ENCODE measurements around the gene ALLC. TPM values are rescaled to one million over a fixed set of nuclear protein-coding genes. Genes with fewer than 3 reads are reported as not detected.
A peak's percentile ranks its signal among the peaks of the same experiment; 100 is the strongest.
"Not testable (repeated sequence)": the region's sequence is repeated elsewhere in the genome, so short reads cannot be mapped to it uniquely, and the experiment has no call there.

Gene ALLC
- total and polyA plus RNA-seq, 4 donors, result 0.09 to 1.4 (median 0.74) TPM

DNA sequence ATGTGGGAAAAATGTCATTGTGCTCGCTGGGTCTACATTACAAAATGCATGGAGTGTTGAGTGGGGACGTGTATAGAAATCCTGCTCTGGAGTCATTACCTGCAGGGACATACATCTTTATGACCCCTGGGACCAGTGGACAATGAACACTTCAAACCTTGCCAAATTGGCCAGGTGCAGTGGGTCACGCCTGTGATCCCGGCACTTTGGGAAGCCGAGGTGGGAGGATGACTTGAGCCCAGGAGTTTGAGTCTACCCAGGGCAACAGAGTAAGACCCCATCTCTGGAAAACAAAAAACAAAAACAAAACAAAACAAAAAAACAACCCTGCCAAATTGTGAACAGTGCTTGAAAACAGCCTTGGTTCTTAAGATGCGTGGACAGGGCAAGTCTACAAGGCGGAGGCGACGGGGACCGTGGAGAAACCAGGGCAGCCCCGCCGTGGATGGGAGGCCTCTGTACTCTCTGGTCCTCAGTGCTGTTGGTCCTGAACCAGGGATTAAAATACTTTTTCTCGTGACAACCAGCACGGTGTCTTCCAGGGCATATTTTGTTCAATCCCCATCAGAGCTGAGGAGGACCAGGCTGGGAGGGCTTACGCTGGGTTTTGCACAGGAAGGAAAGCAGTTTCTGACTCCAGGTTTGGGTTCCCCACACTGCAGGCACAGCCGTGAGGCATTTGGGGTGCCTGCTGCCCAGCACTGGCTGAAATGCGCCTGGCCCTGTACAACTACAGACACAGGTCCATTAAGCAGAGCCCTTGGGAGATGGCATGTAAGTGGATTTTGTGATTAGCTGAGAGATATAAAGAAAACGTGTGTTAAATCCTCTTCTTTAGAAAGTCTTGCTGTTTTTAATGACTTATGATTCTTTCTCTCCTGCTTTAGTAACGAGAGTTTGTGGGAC is 49.4 kb upstream of the ALLC start:
- no peak for DNase-seq (ENCODE audit: low spot score)
- TF ChIP-seq SP1 (IDR thresholded peaks at IDR 0.05), result no peak
- TF ChIP-seq RXRA (IDR thresholded peaks at IDR 0.05), result peak in 1 of 2 donors; percentile 11
- TF ChIP-seq EGR1 (IDR thresholded peaks at IDR 0.05; ENCODE audit: low read depth in 2 of 2), result no peak
- Histone ChIP-seq H3K9me3 (ENCODE audit: control insufficient read depth in 4 of 4, low read length in 3 of 4) (peaks cover 0 to 2% (median 0%) of the 10 kb centered on the region in 4 donors), H3K9ac (ENCODE audit: low read depth in 1 of 2, low read length in 2 of 2) (no peak overlapping the region), H3K4me1 (ENCODE audit: control insufficient read depth in 4 of 4, insufficient read depth in 4 of 4, low read length in 3 of 4) (peaks cover 3 to 28% (median 18%) of the 10 kb centered on the region in 4 donors), H3K4me3 (ENCODE audit: low read depth in 1 of 3, low read length in 3 of 3) (no peak overlapping the region), H3K27ac (ENCODE audit: low read depth in 1 of 2, low read length in 2 of 2) (peak overlapping the region in 1 of 2 donors; percentile 41), H3K27me3 (ENCODE audit: control insufficient read depth in 4 of 4, insufficient read depth in 4 of 4, low read length in 3 of 4) (no peaks in the 10 kb centered on the region), H3K36me3 (ENCODE audit: control insufficient read depth in 4 of 4, insufficient read depth in 3 of 4, low read depth in 1 of 4, low read length in 3 of 4) (peaks cover 0 to 4% (median under 1%) of the 10 kb centered on the region in 4 donors)
- 77% methylated on average over 19 of the region's 19 CpGs for WGBS

DNA sequence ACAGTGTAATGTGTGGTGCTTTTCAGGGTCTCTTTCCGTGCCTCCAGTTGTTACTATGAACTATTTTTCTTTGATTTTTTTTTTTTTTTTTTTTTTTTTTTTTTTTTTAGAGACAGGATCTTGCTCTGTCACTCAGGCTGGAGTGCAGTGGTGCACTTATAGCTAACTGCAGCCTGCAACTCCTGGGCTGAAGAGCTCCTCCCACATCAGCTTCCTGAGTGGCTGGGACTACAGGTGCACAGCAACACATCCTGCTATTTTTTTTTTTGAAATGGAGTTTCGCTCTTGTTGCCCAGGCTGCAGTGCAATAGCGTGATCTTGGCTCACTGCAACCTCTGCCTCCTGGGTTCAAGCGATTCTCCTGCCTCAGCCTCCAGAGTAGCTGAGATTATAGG is 48.7 kb upstream of the ALLC start:
- not testable (repeated sequence) for H3K27ac ChIP-seq (ENCODE audit: low read depth in 1 of 2, low read length in 2 of 2); H3K4me3 ChIP-seq (ENCODE audit: low read depth in 1 of 3, low read length in 3 of 3); H3K9ac ChIP-seq (ENCODE audit: low read depth in 1 of 2, low read length in 2 of 2); H3K36me3 ChIP-seq (ENCODE audit: control insufficient read depth in 4 of 4, insufficient read depth in 3 of 4, low read depth in 1 of 4, low read length in 3 of 4); H3K27me3 ChIP-seq (ENCODE audit: control insufficient read depth in 4 of 4, insufficient read depth in 4 of 4, low read length in 3 of 4); H3K9me3 ChIP-seq (ENCODE audit: control insufficient read depth in 4 of 4, low read length in 3 of 4); DNase-seq (ENCODE audit: low spot score)
- 64% methylated on average over 4 of the region's 4 CpGs for WGBS
- H3K4me1 ChIP-seq (ENCODE audit: control insufficient read depth in 4 of 4, insufficient read depth in 4 of 4, low read length in 3 of 4), result peaks cover 1 to 23% (median 15%) of the 10 kb centered on the region in 4 donors

DNA sequence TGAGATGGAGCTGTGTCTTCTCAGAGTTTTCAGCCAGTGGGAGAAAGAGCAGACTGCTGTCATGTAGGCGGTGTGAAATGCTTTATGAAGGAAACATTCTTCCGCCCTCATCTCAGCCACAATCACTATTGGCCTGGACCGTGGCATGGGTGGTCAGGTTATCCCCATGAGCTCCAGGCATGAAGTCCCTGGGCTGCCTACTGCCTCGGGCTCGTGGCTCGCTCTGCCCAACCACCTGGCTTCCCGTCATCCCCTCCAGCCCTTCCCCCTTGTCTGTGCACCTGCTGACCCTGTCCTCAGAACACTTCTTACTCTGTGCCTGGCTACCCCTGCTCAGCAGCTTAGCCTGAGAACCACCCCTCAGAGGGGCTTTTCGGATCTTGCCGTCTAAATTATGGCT is 47.6 kb upstream of the ALLC start:
- H3K36me3 ChIP-seq (ENCODE audit: control insufficient read depth in 4 of 4, insufficient read depth in 3 of 4, low read depth in 1 of 4, low read length in 3 of 4), result peaks cover 0 to 4% (median under 1%) of the 10 kb centered on the region in 4 donors
- H3K27ac ChIP-seq (ENCODE audit: low read depth in 1 of 2, low read length in 2 of 2), result no peak overlapping the region
- no peak for TF ChIP-seq JUND (IDR thresholded peaks at IDR 0.05)
- no peak for TF ChIP-seq GABPA (IDR thresholded peaks at IDR 0.05 in 1 of 2, conservative IDR thresholded peaks at IDR 0.05 in 1 of 2)
- TF ChIP-seq FOXA1 (IDR thresholded peaks at IDR 0.05), result no peak
- TF ChIP-seq TAF1 (conservative IDR thresholded peaks at IDR 0.05), result no peak
- no peak for TF ChIP-seq YY1 (IDR thresholded peaks at IDR 0.05)
- no peak for TF ChIP-seq NR2F2 (IDR thresholded peaks at IDR 0.05)
- no peak for TF ChIP-seq SP1 (IDR thresholded peaks at IDR 0.05)
- TF ChIP-seq, protein P1, sequence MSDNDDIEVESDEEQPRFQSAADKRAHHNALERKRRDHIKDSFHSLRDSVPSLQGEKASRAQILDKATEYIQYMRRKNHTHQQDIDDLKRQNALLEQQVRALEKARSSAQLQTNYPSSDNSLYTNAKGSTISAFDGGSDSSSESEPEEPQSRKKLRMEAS (IDR thresholded peaks at IDR 0.05), result no peak
- no peak for TF ChIP-seq RAD21 (IDR thresholded peaks at IDR 0.05)
- TF ChIP-seq HNF4A (conservative IDR thresholded peaks at IDR 0.05), result no peak
- TF ChIP-seq, protein P2, sequence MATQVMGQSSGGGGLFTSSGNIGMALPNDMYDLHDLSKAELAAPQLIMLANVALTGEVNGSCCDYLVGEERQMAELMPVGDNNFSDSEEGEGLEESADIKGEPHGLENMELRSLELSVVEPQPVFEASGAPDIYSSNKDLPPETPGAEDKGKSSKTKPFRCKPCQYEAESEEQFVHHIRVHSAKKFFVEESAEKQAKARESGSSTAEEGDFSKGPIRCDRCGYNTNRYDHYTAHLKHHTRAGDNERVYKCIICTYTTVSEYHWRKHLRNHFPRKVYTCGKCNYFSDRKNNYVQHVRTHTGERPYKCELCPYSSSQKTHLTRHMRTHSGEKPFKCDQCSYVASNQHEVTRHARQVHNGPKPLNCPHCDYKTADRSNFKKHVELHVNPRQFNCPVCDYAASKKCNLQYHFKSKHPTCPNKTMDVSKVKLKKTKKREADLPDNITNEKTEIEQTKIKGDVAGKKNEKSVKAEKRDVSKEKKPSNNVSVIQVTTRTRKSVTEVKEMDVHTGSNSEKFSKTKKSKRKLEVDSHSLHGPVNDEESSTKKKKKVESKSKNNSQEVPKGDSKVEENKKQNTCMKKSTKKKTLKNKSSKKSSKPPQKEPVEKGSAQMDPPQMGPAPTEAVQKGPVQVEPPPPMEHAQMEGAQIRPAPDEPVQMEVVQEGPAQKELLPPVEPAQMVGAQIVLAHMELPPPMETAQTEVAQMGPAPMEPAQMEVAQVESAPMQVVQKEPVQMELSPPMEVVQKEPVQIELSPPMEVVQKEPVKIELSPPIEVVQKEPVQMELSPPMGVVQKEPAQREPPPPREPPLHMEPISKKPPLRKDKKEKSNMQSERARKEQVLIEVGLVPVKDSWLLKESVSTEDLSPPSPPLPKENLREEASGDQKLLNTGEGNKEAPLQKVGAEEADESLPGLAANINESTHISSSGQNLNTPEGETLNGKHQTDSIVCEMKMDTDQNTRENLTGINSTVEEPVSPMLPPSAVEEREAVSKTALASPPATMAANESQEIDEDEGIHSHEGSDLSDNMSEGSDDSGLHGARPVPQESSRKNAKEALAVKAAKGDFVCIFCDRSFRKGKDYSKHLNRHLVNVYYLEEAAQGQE (IDR thresholded peaks at IDR 0.05), result no peak
- TF ChIP-seq EGR1 (IDR thresholded peaks at IDR 0.05; ENCODE audit: low read depth in 2 of 2), result no peak
- TF ChIP-seq, protein P3, sequence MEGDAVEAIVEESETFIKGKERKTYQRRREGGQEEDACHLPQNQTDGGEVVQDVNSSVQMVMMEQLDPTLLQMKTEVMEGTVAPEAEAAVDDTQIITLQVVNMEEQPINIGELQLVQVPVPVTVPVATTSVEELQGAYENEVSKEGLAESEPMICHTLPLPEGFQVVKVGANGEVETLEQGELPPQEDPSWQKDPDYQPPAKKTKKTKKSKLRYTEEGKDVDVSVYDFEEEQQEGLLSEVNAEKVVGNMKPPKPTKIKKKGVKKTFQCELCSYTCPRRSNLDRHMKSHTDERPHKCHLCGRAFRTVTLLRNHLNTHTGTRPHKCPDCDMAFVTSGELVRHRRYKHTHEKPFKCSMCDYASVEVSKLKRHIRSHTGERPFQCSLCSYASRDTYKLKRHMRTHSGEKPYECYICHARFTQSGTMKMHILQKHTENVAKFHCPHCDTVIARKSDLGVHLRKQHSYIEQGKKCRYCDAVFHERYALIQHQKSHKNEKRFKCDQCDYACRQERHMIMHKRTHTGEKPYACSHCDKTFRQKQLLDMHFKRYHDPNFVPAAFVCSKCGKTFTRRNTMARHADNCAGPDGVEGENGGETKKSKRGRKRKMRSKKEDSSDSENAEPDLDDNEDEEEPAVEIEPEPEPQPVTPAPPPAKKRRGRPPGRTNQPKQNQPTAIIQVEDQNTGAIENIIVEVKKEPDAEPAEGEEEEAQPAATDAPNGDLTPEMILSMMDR (IDR thresholded peaks at IDR 0.05; ENCODE audit: low read depth, low read length, missing input control), result no peak
- TF ChIP-seq, protein P4, sequence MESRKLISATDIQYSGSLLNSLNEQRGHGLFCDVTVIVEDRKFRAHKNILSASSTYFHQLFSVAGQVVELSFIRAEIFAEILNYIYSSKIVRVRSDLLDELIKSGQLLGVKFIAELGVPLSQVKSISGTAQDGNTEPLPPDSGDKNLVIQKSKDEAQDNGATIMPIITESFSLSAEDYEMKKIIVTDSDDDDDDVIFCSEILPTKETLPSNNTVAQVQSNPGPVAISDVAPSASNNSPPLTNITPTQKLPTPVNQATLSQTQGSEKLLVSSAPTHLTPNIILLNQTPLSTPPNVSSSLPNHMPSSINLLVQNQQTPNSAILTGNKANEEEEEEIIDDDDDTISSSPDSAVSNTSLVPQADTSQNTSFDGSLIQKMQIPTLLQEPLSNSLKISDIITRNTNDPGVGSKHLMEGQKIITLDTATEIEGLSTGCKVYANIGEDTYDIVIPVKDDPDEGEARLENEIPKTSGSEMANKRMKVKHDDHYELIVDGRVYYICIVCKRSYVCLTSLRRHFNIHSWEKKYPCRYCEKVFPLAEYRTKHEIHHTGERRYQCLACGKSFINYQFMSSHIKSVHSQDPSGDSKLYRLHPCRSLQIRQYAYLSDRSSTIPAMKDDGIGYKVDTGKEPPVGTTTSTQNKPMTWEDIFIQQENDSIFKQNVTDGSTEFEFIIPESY (IDR thresholded peaks at IDR 0.05), result no peak
- TF ChIP-seq HNF4G (IDR thresholded peaks at IDR 0.05), result no peak
- no peak for TF ChIP-seq RXRA (IDR thresholded peaks at IDR 0.05)
- TF ChIP-seq, protein P5, sequence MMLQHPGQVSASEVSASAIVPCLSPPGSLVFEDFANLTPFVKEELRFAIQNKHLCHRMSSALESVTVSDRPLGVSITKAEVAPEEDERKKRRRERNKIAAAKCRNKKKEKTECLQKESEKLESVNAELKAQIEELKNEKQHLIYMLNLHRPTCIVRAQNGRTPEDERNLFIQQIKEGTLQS (IDR thresholded peaks at IDR 0.05), result no peak
- TF ChIP-seq FOXA2 (IDR thresholded peaks at IDR 0.05), result no peak
- H3K4me3 ChIP-seq (ENCODE audit: low read depth in 1 of 3, low read length in 3 of 3), result no peak overlapping the region
- 90% methylated on average over 9 of the region's 9 CpGs for WGBS
- H3K4me1 ChIP-seq (ENCODE audit: control insufficient read depth in 4 of 4, insufficient read depth in 4 of 4, low read length in 3 of 4), result peaks cover 0 to 16% (median 7%) of the 10 kb centered on the region in 4 donors
- H3K9ac ChIP-seq (ENCODE audit: low read depth in 1 of 2, low read length in 2 of 2), result no peak overlapping the region
- peaks cover 0 to 3% (median 0%) of the 10 kb centered on the region in 4 donors for H3K9me3 ChIP-seq (ENCODE audit: control insufficient read depth in 4 of 4, low read length in 3 of 4)
- H3K27me3 ChIP-seq (ENCODE audit: control insufficient read depth in 4 of 4, insufficient read depth in 4 of 4, low read length in 3 of 4), result no peaks in the 10 kb centered on the region
- DNase-seq (ENCODE audit: low spot score), result no peak

Measured in liver (tissue), 9 donors.